T-cell (primary cell): ENCODE data around the gene ENPP4. TPM values are rescaled to one million over a fixed set of nuclear protein-coding genes. Genes with fewer than 3 reads are reported as not detected.
A peak's percentile ranks its signal among the peaks of the same experiment; 100 is the strongest.

Experiments used
- ATAC-seq, 4 experiments: fragments of 200-7000 bp in 3 of 4; fragments of 150-1000 bp in 1 of 4; cut with Tn5 transposase; replicated peaks in 1 of 4; 1 replicate in 3 of 4; 2 replicates in 1 of 4; pipeline ENCODE4 v1.10.0; 2021; ENCODE audit warnings: moderate library complexity in 3 of 4, mild to moderate bottlenecking in 2 of 4, moderate number of reproducible peaks in 1 of 4
- CTCF ChIA-PET, 2 donors: fragments of 300-600 bp; sonication (Branson Sonifier 250); formaldehyde crosslinking; loops; one replicate each; lab custom pipeline; 2022; ENCODE audit warnings: antibody characterized with exemption in 2 of 2; lab: Charles Lee
- POLR2A ChIA-PET, 2 donors: fragments of 300-600 bp; sonication (Branson Sonifier 250); formaldehyde crosslinking; loops; one replicate each; lab custom pipeline; 2022; ENCODE audit warnings: antibody characterized with exemption in 2 of 2; lab: Charles Lee
- DNase-seq, 35 experiments: peaks; one replicate each; pipeline versions ENCODE4 v3.0.0 to v3.0.0-alpha.2; 2013 to 2023
- H3K27ac ChIP-seq: one replicate; pipeline ENCODE4 v1.5.1; 2013; ENCODE audit warnings: low read length
- H3K27me3 ChIP-seq, 2 experiments: replicated peaks in 1 of 2; 1 replicate in 1 of 2; 2 replicates in 1 of 2; pipeline versions ENCODE4 v1.6.1 to v1.7.0; 2013; ENCODE audit warnings: low read length in 1 of 2, mixed read lengths in 1 of 2; ENCODE audit not compliant: control insufficient read depth in 2 of 2, insufficient read depth in 2 of 2; ENCODE audit errors: extremely low read depth in 1 of 2
- H3K36me3 ChIP-seq, 2 donors: 1 replicate in 1 of 2; 2 replicates in 1 of 2; pipeline versions ENCODE4 v1.6.1 to v1.7.0; 2013; ENCODE audit warnings: low read length in 1 of 2; ENCODE audit not compliant: control insufficient read depth in 2 of 2, insufficient read depth in 1 of 2; ENCODE audit errors: extremely low read depth in 1 of 2
- H3K4me1 ChIP-seq, 2 experiments: 1 replicate in 1 of 2; 2 replicates in 1 of 2; pipeline versions ENCODE4 v1.6.1 to v1.7.0; 2013; ENCODE audit warnings: low read length in 2 of 2, mixed read lengths in 1 of 2; ENCODE audit not compliant: insufficient read depth in 2 of 2, control insufficient read depth in 1 of 2; ENCODE audit errors: extremely low read depth in 1 of 2
- H3K4me3 ChIP-seq, 2 donors: 1 replicate in 1 of 2; 2 replicates in 1 of 2; pipeline versions ENCODE4 v1.5.1 to v1.7.0; 2013; ENCODE audit warnings: mild to moderate bottlenecking in 2 of 2, low read length in 1 of 2, moderate library complexity in 1 of 2; ENCODE audit not compliant: control insufficient read depth in 1 of 2; ENCODE audit errors: extremely low read depth in 1 of 2
- H3K9me3 ChIP-seq: 2 replicates; pipeline ENCODE4 v1.7.0; 2013
- H3K27ac Mint-ChIP-seq, 2 donors: one replicate each; pipeline ENCODE4 v1.8.0; 2020 to 2021; ENCODE audit warnings: mild to moderate bottlenecking in 2 of 2, mixed read lengths in 2 of 2
- H3K27me3 Mint-ChIP-seq, 2 donors: one replicate each; pipeline ENCODE4 v1.8.0; 2021 to 2022; ENCODE audit warnings: mixed read lengths in 2 of 2
- H3K36me3 Mint-ChIP-seq: one replicate; pipeline ENCODE4 v1.8.0; 2021; ENCODE audit warnings: mixed read lengths
- H3K4me1 Mint-ChIP-seq, 3 donors: one replicate each; pipeline ENCODE4 v1.8.0; 2020 to 2022; ENCODE audit warnings: mixed read lengths in 3 of 3, mild to moderate bottlenecking in 1 of 3
- H3K4me3 Mint-ChIP-seq, 3 donors: one replicate each; pipeline ENCODE4 v1.8.0; 2020 to 2022; ENCODE audit warnings: mild to moderate bottlenecking in 3 of 3, mixed read lengths in 3 of 3, moderate library complexity in 3 of 3
- H3K9me3 Mint-ChIP-seq, 3 donors: one replicate each; pipeline ENCODE4 v1.8.0; 2020 to 2022; ENCODE audit warnings: mixed read lengths in 3 of 3
- WGBS: methylation state at CpG from one replicate; pipeline ENCODE4 v1.1.5; 2013; ENCODE audit warnings: missing lambda C conversion rate; ENCODE audit not compliant: insufficient coverage; 5-methylcytosine and 5-hydroxymethylcytosine counted together
- total RNA-seq, 35 experiments: library from RNA in 6 of 35; stranded (reverse) in 6 of 35; fragments of 120-200 nt in 1 of 35; gene quantifications; one replicate each; pipeline versions ENCODE4 v1.2.1 to v1.2.4 and lab custom pipeline; 2013 to 2026

The ENPP4 gene
- total RNA-seq, 5 donors from 2014 or later (not counting 1 experiment from before 2014, with no cell fraction given), result 6.3 to 9.4 (median 8.1) TPM

- ChIA-PET CTCF (interaction anchor here in 1 of 2 donors (1.0 kb wide), 1 partner anchor 85 kb away, joined by 4 read pairs; no protein-coding TSS in a partner anchor), POLR2A (no interaction called here)
- H3K27me3 ChIP-seq, result peaks cover 0 to 11% of the 10 kb centered on the region in 2 experiments
- Mint-ChIP-seq H3K9me3 (no peaks in the 10 kb centered on the region), H3K36me3 (no peaks in the 10 kb centered on the region), H3K27ac (peak overlapping the region in 1 of 2 donors; percentile 85), H3K4me1 (peaks cover 13 to 34% (median 27%) of the 10 kb centered on the region in 3 donors), H3K27me3 (peaks cover 11 to 17% of the 10 kb centered on the region in 2 donors), H3K4me3 (peak overlapping the region in 1 of 3 donors; percentile 23)
- peaks cover 22 to 29% of the 10 kb centered on the region in 2 experiments for H3K4me1 ChIP-seq
- no CpG with 5 or more reads among the region's 3 CpGs for WGBS
- peak overlapping the region; percentile 65 for H3K27ac ChIP-seq
- no peak for ATAC-seq
- H3K4me3 ChIP-seq, result no peak overlapping the region
- H3K9me3 ChIP-seq, result no peaks in the 10 kb centered on the region
- H3K36me3 ChIP-seq, result no peaks in the 10 kb centered on the region
- DNase-seq, result peak in 13 of 35 experiments; percentile 1 to 46 (median 5)
Observed at GRCh38 chr6:46174904-46175303, 45.1 kb downstream of the ENPP4 start.

- H3K4me3 ChIP-seq, result no peak overlapping the region
- ChIA-PET CTCF (interaction anchor here in 1 of 2 donors (1.0 to 1.2 kb wide), 2 partner anchors 17 to 85 kb away, joined by 3 read pairs; no protein-coding TSS in a partner anchor), POLR2A (no interaction called here)
- DNase-seq (peak in 4 of 35 experiments; percentile 0 to 68 (median 4)), ATAC-seq (peak; percentile 29 to 55 (median 35))
- H3K36me3 Mint-ChIP-seq, result no peaks in the 10 kb centered on the region
- H3K36me3 ChIP-seq, result no peaks in the 10 kb centered on the region
- H3K4me1 Mint-ChIP-seq, result peaks cover 8 to 29% (median 21%) of the 10 kb centered on the region in 3 donors
- WGBS, result no CpG with 5 or more reads among the region's 4 CpGs
- peaks cover 17 to 27% of the 10 kb centered on the region in 2 experiments for H3K4me1 ChIP-seq
- H3K27ac ChIP-seq, result peak overlapping the region; percentile 65
- no peaks in the 10 kb centered on the region for H3K9me3 ChIP-seq
- peaks cover 5 to 17% of the 10 kb centered on the region in 2 donors for H3K27me3 Mint-ChIP-seq
- H3K9me3 Mint-ChIP-seq, result no peaks in the 10 kb centered on the region
- peaks cover 0 to 9% of the 10 kb centered on the region in 2 experiments for H3K27me3 ChIP-seq
- H3K4me3 Mint-ChIP-seq, result peak overlapping the region in 1 of 3 donors; percentile 23
- peak overlapping the region; percentile 72 to 85 for H3K27ac Mint-ChIP-seq
Observed at GRCh38 chr6:46175446-46175845, 45.7 kb downstream of the ENPP4 start.

- peaks cover 3 to 17% of the 10 kb centered on the region in 2 donors for H3K27me3 Mint-ChIP-seq
- peaks cover 4 to 26% (median 19%) of the 10 kb centered on the region in 3 donors for H3K4me1 Mint-ChIP-seq
- H3K36me3 ChIP-seq, result no peaks in the 10 kb centered on the region
- peak overlapping the region in 1 of 2 donors; percentile 8 for H3K27ac Mint-ChIP-seq
- peaks cover 17 to 22% of the 10 kb centered on the region in 2 experiments for H3K4me1 ChIP-seq
- no peaks in the 10 kb centered on the region for H3K9me3 Mint-ChIP-seq
- H3K4me3 ChIP-seq, result no peak overlapping the region
- no CpG with 5 or more reads among the region's 3 CpGs for WGBS
- no peaks in the 10 kb centered on the region for H3K9me3 ChIP-seq
- DNase-seq (peak in 1 of 35 experiments; percentile 5), ATAC-seq (no peak)
- ChIA-PET POLR2A (no interaction called here), CTCF (interaction anchor here in 1 of 2 donors (1.0 to 1.2 kb wide), 2 partner anchors 16 to 86 kb away, joined by 3 read pairs; no protein-coding TSS in a partner anchor)
- H3K4me3 Mint-ChIP-seq, result no peak overlapping the region
- H3K36me3 Mint-ChIP-seq, result no peaks in the 10 kb centered on the region
- no peak overlapping the region for H3K27ac ChIP-seq
- H3K27me3 ChIP-seq, result peaks cover 0 to 3% of the 10 kb centered on the region in 2 experiments
Observed at GRCh38 chr6:46175976-46176375, 46.2 kb downstream of the ENPP4 start.

- ATAC-seq (no peak), DNase-seq (no peak)
- H3K27me3 Mint-ChIP-seq, result peaks cover 18 to 30% of the 10 kb centered on the region in 2 donors
- Histone ChIP-seq H3K4me1 (no peaks in the 10 kb centered on the region), H3K4me3 (no peak overlapping the region), H3K27me3 (no peaks in the 10 kb centered on the region), H3K36me3 (no peaks in the 10 kb centered on the region), H3K9me3 (no peaks in the 10 kb centered on the region), H3K27ac (no peak overlapping the region)
- H3K27ac Mint-ChIP-seq, result no peak overlapping the region
- CTCF ChIA-PET, result no interaction called here
- POLR2A ChIA-PET, result no interaction called here
- no peaks in the 10 kb centered on the region for H3K9me3 Mint-ChIP-seq
- no peak overlapping the region for H3K4me3 Mint-ChIP-seq
- no CpG with 5 or more reads among the region's 4 CpGs for WGBS
- no peaks in the 10 kb centered on the region for H3K36me3 Mint-ChIP-seq
- H3K4me1 Mint-ChIP-seq, result no peaks in the 10 kb centered on the region
Observed at GRCh38 chr6:46184114-46184513, 54.3 kb downstream of the ENPP4 start.

GRCh38 chr6:46186583-46186982 is 56.8 kb downstream of the ENPP4 start:
- ATAC-seq, result no peak
- Histone ChIP-seq H3K4me1 (no peaks in the 10 kb centered on the region), H3K9me3 (no peaks in the 10 kb centered on the region), H3K27me3 (no peaks in the 10 kb centered on the region), H3K36me3 (no peaks in the 10 kb centered on the region), H3K4me3 (no peak overlapping the region), H3K27ac (no peak overlapping the region)
- H3K4me1 Mint-ChIP-seq, result no peaks in the 10 kb centered on the region
- H3K27me3 Mint-ChIP-seq, result peaks cover 16 to 24% of the 10 kb centered on the region in 2 donors
- no peaks in the 10 kb centered on the region for H3K9me3 Mint-ChIP-seq
- no peak overlapping the region for H3K27ac Mint-ChIP-seq
- POLR2A ChIA-PET, result interaction anchor here in 1 of 2 donors (0.7 kb wide), 1 partner anchor 49 kb away, joined by 4 read pairs; no protein-coding TSS in a partner anchor
- CTCF ChIA-PET, result no interaction called here
- H3K4me3 Mint-ChIP-seq, result no peak overlapping the region
- no peak for DNase-seq
- no peaks in the 10 kb centered on the region for H3K36me3 Mint-ChIP-seq
- no CpG with 5 or more reads among the region's 1 CpG for WGBS

GRCh38 chr6:46189726-46190125 is 59.9 kb downstream of the ENPP4 start:
- 100% methylated on average over 2 of the region's 4 CpGs for WGBS
- Mint-ChIP-seq H3K27me3 (peaks cover 19 to 23% of the 10 kb centered on the region in 2 donors), H3K27ac (no peak overlapping the region), H3K36me3 (no peaks in the 10 kb centered on the region), H3K4me3 (no peak overlapping the region), H3K9me3 (no peaks in the 10 kb centered on the region), H3K4me1 (no peaks in the 10 kb centered on the region)
- no peak for ATAC-seq
- Histone ChIP-seq H3K9me3 (no peaks in the 10 kb centered on the region), H3K27me3 (no peaks in the 10 kb centered on the region), H3K4me3 (no peak overlapping the region), H3K27ac (no peak overlapping the region), H3K4me1 (no peaks in the 10 kb centered on the region), H3K36me3 (no peaks in the 10 kb centered on the region)
- ChIA-PET CTCF (no interaction called here), POLR2A (no interaction called here)
- no peak for DNase-seq
